ENCODE data around the gene CBFA2T2.
"Not testable (repeated sequence)": the region's sequence is repeated elsewhere in the genome, so short reads cannot be mapped to it uniquely, and the experiment has no call there.

CBFA2T2 gene

DNA sequence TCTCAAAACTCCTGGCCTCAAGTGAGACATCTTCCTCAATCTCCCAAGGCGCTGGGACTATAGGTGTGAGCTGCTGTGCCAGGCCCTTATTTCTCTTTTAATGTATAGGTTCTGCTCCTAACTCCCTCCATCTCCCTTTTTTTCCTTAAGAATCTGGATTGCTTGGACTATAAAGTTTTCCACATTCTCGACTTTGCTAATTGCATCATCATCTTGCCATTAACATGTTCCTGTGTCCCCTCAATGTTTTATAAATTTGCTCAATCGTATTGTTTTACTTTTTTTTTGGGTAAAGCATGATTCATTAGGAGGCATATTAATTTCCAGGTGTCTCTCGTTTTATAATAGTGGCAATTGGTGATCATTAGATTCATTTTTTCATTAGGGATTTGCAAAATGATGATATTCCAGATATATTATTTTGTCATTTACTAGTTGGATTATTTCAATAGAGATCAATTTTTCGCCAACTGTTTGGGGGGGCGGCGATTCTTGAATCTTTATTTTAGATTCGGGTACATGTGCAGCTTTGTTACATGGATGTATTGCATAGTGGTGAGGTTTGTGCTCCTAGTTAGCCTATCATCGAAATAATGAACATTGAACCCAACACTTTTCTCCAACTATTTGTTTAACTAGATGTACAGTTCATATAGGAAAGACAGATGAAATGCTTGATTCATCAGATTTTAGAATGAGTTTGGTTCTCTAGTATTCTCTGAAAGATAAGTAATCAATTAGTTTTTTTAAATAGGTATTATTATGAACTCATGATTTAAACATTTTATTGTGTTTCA lies 68.7 kb downstream of the CBFA2T2 start:
- TF ChIP-seq CTCF (IDR thresholded peaks at IDR 0.05; ENCODE audit: borderline replicate concordance, extremely low read depth, low read length, poor library complexity, severe bottlenecking) = no peak
- no peak for TF ChIP-seq EZH2 (IDR thresholded peaks at IDR 0.05; ENCODE audit: borderline replicate concordance, low read depth, low read length, severe bottlenecking)
- no peak for ATAC-seq (ENCODE audit: insufficient read depth, low read depth)

DNA sequence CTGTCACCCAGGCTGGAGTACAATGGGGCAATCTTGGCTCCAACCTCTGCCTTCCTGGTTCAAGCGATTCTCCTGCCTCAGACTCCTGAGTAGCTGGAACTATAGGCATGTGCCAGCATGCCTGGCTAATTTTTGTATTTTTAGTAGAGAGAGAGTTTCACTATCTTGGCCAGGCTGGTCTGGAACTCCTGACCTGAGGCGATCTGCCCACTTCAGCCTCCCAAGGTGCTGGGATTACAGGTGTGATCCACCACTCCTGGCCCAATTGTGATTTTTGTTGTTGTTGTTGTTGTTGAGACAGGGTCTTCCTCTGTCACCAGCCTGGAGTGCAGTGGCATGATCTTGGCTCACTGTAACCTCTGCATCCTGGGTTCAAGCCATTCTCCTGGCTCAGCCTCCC lies 69.3 kb downstream of the CBFA2T2 start:
- Histone ChIP-seq H2AFZ (ENCODE audit: low read depth, low read length) (no peak overlapping the region), H3K4me2 (ENCODE audit: insufficient read depth, low read length) (no peak overlapping the region), H3K4me3 (ENCODE audit: low read depth in 1 of 2, low read length in 2 of 2) (no peak overlapping the region), H3K9me3 (ENCODE audit: insufficient read depth, low read length, severe bottlenecking) (no peaks in the 10 kb centered on the region), H3K4me1 (ENCODE audit: insufficient read depth, low read length) (peaks cover 11% of the 10 kb centered on the region), H3K36me3 (ENCODE audit: insufficient read depth, low read length) (peaks cover 33% of the 10 kb centered on the region), H3K27me3 (ENCODE audit: insufficient read depth, low read length, poor library complexity) (no peaks in the 10 kb centered on the region), H4K20me1 (ENCODE audit: insufficient read depth, low read length) (peaks cover 8% of the 10 kb centered on the region; the same call in 1 of the 2 replicates), H3K79me2 (ENCODE audit: insufficient read depth, low read length) (peaks cover 11% of the 10 kb centered on the region; the same call in 1 of the 2 replicates), H3K9ac (ENCODE audit: low read depth, low read length) (no peak overlapping the region), H3K27ac (ENCODE audit: low read length) (no peak overlapping the region)
- ATAC-seq (ENCODE audit: insufficient read depth, low read depth) = no peak
- TF ChIP-seq EZH2 (IDR thresholded peaks at IDR 0.05; ENCODE audit: borderline replicate concordance, low read depth, low read length, severe bottlenecking) (no peak), CTCF (IDR thresholded peaks at IDR 0.05; ENCODE audit: borderline replicate concordance, extremely low read depth, low read length, poor library complexity, severe bottlenecking) (no peak)
- no peak for DNase-seq

More for the DNA sequence above, 68.7 kb downstream of the CBFA2T2 start:
- Histone ChIP-seq H3K27ac (ENCODE audit: low read length) (no peak overlapping the region), H3K27me3 (ENCODE audit: insufficient read depth, low read length, poor library complexity) (no peaks in the 10 kb centered on the region), H3K4me3 (ENCODE audit: low read depth in 1 of 2, low read length in 2 of 2) (no peak overlapping the region), H3K79me2 (ENCODE audit: insufficient read depth, low read length) (peaks cover 11% of the 10 kb centered on the region; the same call in 1 of the 2 replicates), H3K4me2 (ENCODE audit: insufficient read depth, low read length) (no peak overlapping the region), H3K36me3 (ENCODE audit: insufficient read depth, low read length) (peaks cover 33% of the 10 kb centered on the region), H4K20me1 (ENCODE audit: insufficient read depth, low read length) (peaks cover 8% of the 10 kb centered on the region; the same call in 1 of the 2 replicates), H2AFZ (ENCODE audit: low read depth, low read length) (no peak overlapping the region), H3K4me1 (ENCODE audit: insufficient read depth, low read length) (peaks cover 11% of the 10 kb centered on the region), H3K9me3 (ENCODE audit: insufficient read depth, low read length, severe bottlenecking) (no peaks in the 10 kb centered on the region), H3K9ac (ENCODE audit: low read depth, low read length) (no peak overlapping the region)
- DNase-seq = no peak

- no peaks in the 10 kb centered on the region for H3K27me3 ChIP-seq (ENCODE audit: insufficient read depth, low read length, poor library complexity)
- H3K4me2 ChIP-seq (ENCODE audit: insufficient read depth, low read length) = no peak overlapping the region
- no peaks in the 10 kb centered on the region for H3K9me3 ChIP-seq (ENCODE audit: insufficient read depth, low read length, severe bottlenecking)
- TF ChIP-seq CTCF (IDR thresholded peaks at IDR 0.05; ENCODE audit: borderline replicate concordance, extremely low read depth, low read length, poor library complexity, severe bottlenecking) (no peak), EZH2 (IDR thresholded peaks at IDR 0.05; ENCODE audit: borderline replicate concordance, low read depth, low read length, severe bottlenecking) (no peak)
- H2AFZ ChIP-seq (ENCODE audit: low read depth, low read length) = no peak overlapping the region
- H3K4me3 ChIP-seq (ENCODE audit: low read depth in 1 of 2, low read length in 2 of 2) = no peak overlapping the region
- H4K20me1 ChIP-seq (ENCODE audit: insufficient read depth, low read length) = peaks cover 8% of the 10 kb centered on the region; the same call in 1 of the 2 replicates
- no peak for ATAC-seq (ENCODE audit: insufficient read depth, low read depth)
- H3K27ac ChIP-seq (ENCODE audit: low read length) = no peak overlapping the region
- DNase-seq = no peak
- no peak overlapping the region for H3K9ac ChIP-seq (ENCODE audit: low read depth, low read length)
- H3K36me3 ChIP-seq (ENCODE audit: insufficient read depth, low read length) = peaks cover 33% of the 10 kb centered on the region
- peaks cover 5% of the 10 kb centered on the region for H3K4me1 ChIP-seq (ENCODE audit: insufficient read depth, low read length)
- H3K79me2 ChIP-seq (ENCODE audit: insufficient read depth, low read length) = peaks cover 11% of the 10 kb centered on the region; the same call in 1 of the 2 replicates
Measured at GRCh38 chr20:33560026-33560425, 70.1 kb downstream of the CBFA2T2 start.

DNA sequence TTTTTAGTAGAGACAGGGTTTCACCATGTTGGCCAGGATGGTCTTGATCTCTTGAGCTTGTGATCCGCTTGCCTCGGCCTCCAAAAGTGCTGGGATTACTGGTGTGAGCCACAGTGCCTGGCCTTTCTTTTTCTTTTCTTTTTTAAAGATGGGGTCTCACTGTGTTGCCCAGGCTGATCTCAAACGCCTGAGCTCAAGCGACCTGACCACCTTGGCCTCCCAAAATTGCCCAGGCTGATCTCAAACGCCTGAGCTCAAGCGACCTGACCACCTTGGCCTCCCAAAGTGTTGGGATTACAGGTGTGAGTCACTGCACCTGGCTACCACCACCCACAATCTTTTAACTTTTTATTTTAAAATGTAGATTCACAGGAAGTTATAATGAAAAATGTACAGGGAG lies 71.2 kb downstream of the CBFA2T2 start:
- H3K27me3 ChIP-seq (ENCODE audit: insufficient read depth, low read length, poor library complexity); ATAC-seq (ENCODE audit: insufficient read depth, low read depth); H2AFZ ChIP-seq (ENCODE audit: low read depth, low read length): not testable (repeated sequence)

More for the DNA sequence above, 71.2 kb downstream of the CBFA2T2 start:
- H3K27ac ChIP-seq (ENCODE audit: low read length); H4K20me1 ChIP-seq (ENCODE audit: insufficient read depth, low read length); H3K4me2 ChIP-seq (ENCODE audit: insufficient read depth, low read length); H3K4me1 ChIP-seq (ENCODE audit: insufficient read depth, low read length); H3K9me3 ChIP-seq (ENCODE audit: insufficient read depth, low read length, severe bottlenecking); DNase-seq; H3K9ac ChIP-seq (ENCODE audit: low read depth, low read length); H3K4me3 ChIP-seq (ENCODE audit: low read depth in 1 of 2, low read length in 2 of 2): not testable (repeated sequence)
- H3K36me3 ChIP-seq (ENCODE audit: insufficient read depth, low read length) = peaks cover 29% of the 10 kb centered on the region
- H3K79me2 ChIP-seq (ENCODE audit: insufficient read depth, low read length) = peaks cover 11% of the 10 kb centered on the region

Measured in DND-41 (cell line).